Head of caudate nucleus (tissue), 42 donors: Measurements from ENCODE around the gene GPR32.
"Not testable (repeated sequence)": the region's sequence is repeated elsewhere in the genome, so short reads cannot be mapped to it uniquely, and the experiment has no call there.

Experiments
- DNase-seq, 42 donors: peaks; one replicate each; pipeline versions ENCODE4 v3.0.0 to v3.0.0-alpha.2; 2020 to 2021; ENCODE audit warnings: mixed read lengths in 7 of 42
- intact Hi-C: fragments of 100-400 bp; cut with DNase I; formaldehyde crosslinking; loops from one replicate; pipeline ENCODE4 v1.15.0; 2022

The GPR32 gene

GRCh38 chr19:50741179-50741933, 28.9 kb upstream of the GPR32 start:
- no peak for DNase-seq
- intact Hi-C loops = no loop called here

GRCh38 chr19:50743537-50743936, 26.7 kb upstream of the GPR32 start:
- no peak for DNase-seq
- intact Hi-C loops = no loop called here

GRCh38 chr19:50745221-50745620, 25.0 kb upstream of the GPR32 start:
- intact Hi-C loops = no loop called here
- no peak for DNase-seq

DNA sequence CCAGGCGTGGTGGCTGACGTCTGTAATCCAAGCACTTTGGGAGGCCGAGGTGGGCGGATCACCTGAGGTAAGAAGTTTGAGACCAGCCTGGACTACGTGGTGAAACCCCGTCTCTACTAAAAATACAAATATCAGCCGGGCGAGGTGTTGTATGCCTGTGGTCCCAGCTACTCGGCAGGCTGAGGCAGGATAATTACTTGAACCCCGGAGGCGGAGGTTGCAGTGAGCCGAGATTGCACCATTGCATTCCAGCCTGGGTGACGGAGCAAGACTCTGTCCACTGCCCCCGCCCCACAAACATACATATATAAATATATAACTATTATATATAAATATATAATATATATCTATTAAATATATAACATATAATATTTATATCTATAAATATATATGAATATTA, 23.1 kb upstream of the GPR32 start:
- DNase-seq, intact Hi-C loops: not testable (repeated sequence)

DNA sequence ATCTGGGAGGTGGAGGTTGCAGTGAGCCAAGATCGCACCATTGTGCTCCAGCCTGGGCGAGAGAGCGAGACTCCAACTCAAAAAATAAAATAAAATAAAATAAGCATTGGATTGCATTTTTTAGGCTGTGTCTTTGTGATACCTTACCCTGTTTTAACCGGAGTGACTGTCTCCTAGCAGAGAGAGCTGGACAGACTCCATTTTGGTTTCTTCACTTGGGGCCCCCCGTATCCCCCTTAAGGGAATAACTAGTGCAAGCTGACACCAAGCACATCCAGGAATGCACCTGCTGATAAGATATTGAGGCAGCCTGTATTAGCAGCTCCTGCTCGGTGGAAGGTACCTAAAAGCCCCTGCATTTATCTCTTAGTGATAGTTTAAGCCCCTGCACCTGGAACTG, 20.8 kb upstream of the GPR32 start:
- DNase-seq = no peak
- intact Hi-C loops = no loop called here

- intact Hi-C loops = no loop called here
- no peak for DNase-seq
Measured at GRCh38 chr19:50750010-50750409, 20.3 kb upstream of the GPR32 start.

DNA sequence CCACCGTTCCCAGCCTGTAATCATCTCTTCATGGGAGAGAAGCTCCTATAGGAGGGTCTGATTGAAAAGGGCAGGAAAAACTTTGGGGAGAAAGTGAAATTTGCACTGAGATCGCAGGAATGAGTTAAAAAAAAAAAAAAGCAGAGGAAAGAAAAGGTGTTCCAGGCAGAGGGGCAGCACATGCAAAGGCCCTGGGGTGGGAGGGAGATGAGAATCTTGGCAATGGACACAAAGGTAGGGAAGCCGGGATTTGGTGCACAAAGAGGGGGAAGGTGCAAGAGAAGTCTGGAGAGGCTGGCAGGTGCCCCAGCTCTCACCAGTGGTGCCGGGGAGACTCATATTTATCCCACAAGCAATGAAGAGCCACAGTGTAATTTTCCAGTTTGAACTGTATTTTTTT, 16.4 kb upstream of the GPR32 start:
- no peak for DNase-seq
- intact Hi-C loops = no loop called here

DNA sequence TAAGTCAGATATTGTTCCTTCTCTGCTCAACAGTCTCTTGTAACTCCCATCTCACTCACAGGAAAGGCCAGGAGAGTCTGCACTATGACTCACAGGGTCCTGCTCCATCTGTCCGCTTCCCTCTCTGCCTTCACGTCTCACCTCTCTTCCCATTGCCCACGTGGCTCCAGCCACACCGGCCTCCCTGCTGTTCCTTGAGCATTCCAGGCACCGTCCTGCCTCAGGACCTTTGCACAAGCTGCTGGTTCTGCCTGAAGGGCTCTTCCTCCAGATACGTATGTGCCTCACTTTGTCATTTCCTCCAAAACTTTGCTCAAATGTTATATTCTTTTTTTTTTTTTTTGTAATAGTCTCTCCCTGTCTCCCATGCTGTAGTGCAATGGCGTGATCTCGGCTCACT, 14.0 kb upstream of the GPR32 start:
- intact Hi-C loops, DNase-seq: not testable (repeated sequence)

GRCh38 chr19:50757624-50758023, 12.6 kb upstream of the GPR32 start:
- DNase-seq, intact Hi-C loops: not testable (repeated sequence)

DNA sequence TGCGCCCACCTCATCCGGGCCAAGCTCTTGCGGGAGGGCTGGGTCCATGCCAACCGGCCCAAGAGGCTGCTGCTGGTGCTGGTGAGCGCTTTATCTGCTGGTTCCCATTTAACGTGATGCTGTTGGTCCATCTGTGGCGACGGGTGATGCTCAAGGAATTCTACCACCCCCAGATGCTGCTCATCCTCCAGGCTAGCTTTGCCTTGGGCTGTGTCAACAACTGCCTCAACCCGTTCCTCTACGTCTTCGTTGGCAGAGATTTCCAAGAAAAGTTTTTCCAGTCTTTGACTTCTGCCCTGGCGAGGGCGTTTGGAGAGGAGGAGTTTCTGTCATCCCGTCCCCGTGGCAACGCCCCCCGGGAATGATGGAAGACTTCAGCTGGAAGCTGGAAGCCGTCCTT, 11.2 kb upstream of the GPR32 start:
- DNase-seq, intact Hi-C loops: not testable (repeated sequence)

DNA sequence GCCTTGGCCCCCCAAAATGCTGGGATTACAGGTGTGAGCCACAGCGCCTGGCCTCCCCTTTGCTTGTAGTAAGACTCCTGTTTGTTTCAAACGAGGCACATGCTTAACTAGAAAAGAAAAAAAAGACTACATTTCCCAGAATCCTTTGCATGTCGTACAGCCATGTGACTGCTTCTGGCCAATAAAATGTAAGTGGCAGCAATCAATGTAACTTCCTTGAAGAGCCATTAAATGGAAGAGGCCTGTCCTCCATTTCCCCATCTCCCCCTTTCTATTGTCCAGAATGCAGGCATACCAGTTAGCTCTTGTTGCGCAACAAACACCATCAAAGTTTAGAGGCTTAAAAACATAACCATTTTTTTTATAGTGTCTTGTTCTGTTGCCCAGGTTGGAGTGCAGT, 10.4 kb upstream of the GPR32 start:
- DNase-seq = no peak
- intact Hi-C loops = no loop called here

- intact Hi-C loops = not testable (repeated sequence)
Measured at GRCh38 chr19:50761501-50761900, 8.8 kb upstream of the GPR32 start.

DNA sequence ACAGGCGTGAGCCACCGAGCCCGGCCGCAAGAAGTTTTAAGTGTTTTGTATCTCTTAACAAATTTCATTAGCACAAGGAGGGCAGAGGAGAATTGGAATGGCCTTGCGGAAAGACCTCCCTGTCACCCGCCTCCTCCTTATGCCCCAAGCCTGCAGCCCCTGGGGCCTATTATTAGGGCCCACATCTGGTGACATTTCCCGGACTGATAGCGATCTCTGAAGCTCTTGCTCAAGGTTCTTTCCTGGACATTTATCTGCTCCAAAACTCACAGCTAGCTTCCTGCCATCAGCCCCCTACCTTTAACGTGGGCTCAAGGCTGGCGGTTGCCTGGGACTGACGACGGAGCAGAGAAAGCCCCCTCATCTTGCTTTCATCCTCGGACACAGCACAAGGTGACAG, 6.7 kb upstream of the GPR32 start:
- DNase-seq, intact Hi-C loops: not testable (repeated sequence)

More at GRCh38 chr19:50761501-50761900, 8.8 kb upstream of the GPR32 start:
- not testable (repeated sequence) for DNase-seq

DNA sequence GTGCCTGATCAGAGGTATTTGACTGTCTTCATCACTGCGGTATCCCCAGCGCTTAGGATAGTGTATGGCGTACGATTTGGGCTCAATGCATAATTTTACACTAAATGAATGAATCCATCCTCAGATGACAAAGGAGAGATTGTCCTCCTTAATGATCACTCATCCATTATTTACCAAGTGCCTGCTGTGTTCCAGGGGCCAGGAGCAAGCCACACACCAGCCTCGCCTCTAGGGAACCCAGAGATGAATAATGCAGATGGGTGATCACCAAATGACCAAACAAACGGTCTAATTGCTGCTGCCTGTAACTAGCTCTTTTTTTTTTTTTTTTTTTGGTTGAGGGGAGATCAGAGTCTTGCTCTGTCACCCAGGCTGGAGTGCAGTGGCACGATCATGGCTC, 5.9 kb upstream of the GPR32 start:
- DNase-seq = no peak
- intact Hi-C loops = no loop called here

- DNase-seq, intact Hi-C loops: not testable (repeated sequence)
Measured at GRCh38 chr19:50766746-50767145, 3.5 kb upstream of the GPR32 start.

DNA sequence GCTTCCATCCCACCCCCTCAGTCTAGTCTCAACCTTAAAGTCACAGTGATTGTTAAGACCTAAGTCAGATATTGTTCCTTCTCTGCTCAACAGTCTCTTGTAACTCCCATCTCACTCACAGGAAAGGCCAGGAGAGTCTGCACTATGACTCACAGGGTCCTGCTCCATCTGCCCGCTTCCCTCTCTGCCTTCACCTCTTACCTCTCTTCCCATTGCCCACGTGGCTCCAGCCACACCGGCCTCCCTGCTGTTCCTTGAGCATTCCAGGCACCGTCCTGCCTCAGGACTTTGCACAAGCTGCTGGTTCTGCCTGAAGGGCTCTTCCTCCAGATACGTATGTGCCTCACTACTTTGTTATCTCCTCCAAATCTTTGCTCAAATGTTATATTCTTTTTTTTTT, 3.0 kb upstream of the GPR32 start:
- intact Hi-C loops = not testable (repeated sequence)

DNA sequence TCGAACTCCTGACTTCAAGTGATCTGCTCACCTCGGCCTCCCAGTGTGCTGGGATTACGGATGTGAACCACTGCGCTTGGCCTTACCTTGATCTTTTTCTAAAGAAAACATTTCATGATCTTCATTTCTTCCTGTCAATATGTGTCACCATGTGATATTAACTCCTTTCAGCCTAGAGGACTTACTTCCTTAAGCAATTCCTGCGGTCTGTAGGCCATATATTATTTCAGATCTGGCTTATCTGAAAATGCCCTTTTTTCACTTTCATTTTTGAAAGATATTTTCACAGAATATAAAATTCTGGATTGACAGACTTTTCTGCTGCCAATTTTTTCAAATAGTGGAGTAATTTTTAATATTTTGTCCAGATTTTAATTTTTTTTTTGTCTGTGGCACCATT, 2.0 kb upstream of the GPR32 start:
- no peak for DNase-seq
- intact Hi-C loops = no loop called here

More for the DNA sequence above, 3.0 kb upstream of the GPR32 start:
- not testable (repeated sequence) for DNase-seq

DNA sequence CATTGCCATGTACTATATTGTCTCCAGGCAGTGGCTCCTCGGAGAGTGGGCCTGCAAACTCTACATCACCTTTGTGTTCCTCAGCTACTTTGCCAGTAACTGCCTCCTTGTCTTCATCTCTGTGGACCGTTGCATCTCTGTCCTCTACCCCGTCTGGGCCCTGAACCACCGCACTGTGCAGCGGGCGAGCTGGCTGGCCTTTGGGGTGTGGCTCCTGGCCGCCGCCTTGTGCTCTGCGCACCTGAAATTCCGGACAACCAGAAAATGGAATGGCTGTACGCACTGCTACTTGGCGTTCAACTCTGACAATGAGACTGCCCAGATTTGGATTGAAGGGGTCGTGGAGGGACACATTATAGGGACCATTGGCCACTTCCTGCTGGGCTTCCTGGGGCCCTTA, 624 bp downstream of the GPR32 start:
- no peak for DNase-seq
- intact Hi-C loops = no loop called here

- intact Hi-C loops = no loop called here
- no peak for DNase-seq
Measured at GRCh38 chr19:50772476-50772875, 2.2 kb downstream of the GPR32 start.

- intact Hi-C loops, DNase-seq: not testable (repeated sequence)
Measured at GRCh38 chr19:50772912-50773311, 2.6 kb downstream of the GPR32 start.

- intact Hi-C loops = not testable (repeated sequence)
Measured at GRCh38 chr19:50773454-50773853, 3.2 kb downstream of the GPR32 start.

More at GRCh38 chr19:50773454-50773853, 3.2 kb downstream of the GPR32 start:
- not testable (repeated sequence) for DNase-seq
